ENCODE measurements around the gene GADD45G.

Gene GADD45G

DNA sequence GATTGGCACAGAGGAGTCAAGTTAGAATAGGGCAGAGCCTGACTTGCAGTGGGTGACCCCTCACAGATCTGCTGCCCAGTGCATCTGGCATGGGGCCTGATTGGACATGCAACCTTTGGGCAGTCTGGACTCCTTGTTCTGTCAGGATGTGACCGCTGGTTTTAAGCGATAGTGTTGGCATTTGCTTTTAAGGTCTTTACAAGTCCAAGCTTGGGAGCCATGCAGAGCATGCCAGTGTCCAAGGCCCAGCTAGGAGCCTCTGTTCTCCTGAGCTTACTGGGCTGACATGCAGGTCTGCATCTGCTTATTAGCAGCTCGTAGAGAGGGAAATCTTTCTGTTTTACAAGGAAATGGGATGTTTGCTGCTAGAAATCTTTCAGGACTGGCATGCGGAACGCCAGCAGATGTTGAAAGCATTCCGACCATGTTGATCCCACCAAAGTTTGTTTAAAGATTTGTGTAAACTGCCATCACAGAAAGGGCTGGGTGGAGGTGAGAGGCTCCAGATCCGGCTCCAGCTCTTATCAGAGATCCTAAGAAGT, 27.5 kb downstream of the GADD45G start:
- no peak for DNase-seq

DNA sequence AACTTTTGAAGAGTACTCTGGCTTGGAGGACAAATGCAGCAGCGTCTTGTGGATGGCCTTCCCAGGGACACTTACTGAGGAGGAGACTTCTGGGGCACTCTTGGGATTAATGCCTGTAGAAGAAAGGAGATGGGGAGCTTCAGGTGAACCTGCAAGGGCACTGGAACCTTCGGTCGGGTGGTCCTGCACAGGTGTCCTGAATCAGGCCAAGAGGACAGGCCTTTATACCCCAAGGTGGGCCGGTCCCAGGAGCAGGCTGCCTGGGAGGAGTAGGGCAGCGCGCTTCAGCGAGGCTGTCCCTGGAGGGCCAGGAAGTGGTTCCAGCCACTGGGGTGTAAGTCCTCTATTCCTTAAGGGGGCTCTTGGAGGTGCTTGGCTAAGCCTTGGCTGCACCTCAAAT, 27.9 kb downstream of the GADD45G start:
- DNase-seq, result no peak

DNA sequence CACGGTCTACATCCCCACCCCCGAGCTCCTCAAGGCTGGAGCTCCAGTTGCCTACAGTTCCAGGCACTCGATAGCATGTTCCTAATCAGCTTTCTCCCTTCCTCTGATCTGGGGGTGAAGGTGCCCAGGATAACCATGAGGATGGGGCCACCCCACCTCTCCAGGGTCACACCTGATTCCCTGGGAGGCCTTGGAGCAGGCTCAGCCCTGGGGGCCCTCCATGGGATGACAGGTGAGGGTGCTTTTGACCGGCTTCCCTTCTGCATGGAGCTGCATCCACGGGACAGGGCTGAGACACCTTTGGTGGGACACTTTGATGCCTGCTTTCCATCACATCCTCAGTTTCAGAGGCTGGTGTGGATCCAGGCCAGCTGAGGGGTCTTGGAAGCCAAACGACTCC, 28.6 kb downstream of the GADD45G start:
- DNase-seq, result no peak

DNA sequence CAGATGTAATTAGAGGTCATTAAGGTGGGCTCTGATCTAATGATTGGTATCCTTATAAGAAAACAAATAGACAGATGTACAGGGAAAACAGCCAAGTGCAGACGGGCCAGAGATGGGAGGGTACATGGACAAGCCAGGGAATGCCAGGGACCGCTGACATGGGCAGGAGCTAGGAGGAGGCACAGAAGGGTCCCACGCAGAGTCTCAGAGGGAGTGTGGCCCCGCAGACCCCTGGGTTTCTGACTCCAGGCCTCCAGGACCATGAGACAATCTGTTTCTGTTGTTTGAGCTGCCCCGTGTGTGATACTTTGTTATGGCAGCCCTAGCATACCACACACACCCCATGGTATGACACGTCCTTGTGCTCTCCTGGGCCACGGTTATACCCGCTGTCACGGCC, 29.1 kb downstream of the GADD45G start:
- DNase-seq, result no peak

DNA sequence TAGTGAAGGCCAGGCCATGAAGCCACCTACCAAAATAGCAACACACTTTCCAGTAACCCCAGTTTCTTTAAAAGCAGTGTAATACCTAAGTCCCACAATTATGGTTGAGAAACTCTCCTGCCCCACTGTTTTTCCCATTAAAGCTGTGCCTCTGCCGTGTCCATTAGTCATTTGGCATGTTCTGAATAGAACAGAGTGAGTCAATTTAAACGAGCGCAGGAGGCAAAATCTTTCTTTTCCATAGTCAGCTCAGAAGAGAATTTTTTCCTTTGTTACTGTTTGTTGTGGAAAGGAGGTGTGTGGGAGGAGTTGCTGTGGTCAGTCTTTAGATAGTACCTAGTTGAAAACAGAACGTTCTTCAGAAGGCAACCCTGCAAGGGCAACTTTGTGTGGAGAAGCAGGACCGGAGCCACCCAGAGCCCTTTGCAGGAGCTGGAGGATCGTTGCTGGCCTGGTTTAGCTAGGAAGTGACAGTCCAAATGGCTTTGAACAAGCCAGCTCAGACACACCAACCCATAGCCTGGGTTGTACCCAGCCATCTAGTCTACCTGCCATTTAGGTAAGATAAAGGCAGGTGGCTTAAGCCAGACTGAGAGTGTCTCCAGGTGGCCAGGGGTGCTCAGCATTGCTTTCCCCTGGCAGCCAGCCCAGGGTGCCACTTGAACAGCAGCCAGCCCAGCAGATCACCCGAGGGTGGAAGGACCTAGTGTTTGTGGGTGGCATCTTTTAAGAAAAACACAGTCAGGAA, 30.4 kb downstream of the GADD45G start:
- no peak for DNase-seq

DNA sequence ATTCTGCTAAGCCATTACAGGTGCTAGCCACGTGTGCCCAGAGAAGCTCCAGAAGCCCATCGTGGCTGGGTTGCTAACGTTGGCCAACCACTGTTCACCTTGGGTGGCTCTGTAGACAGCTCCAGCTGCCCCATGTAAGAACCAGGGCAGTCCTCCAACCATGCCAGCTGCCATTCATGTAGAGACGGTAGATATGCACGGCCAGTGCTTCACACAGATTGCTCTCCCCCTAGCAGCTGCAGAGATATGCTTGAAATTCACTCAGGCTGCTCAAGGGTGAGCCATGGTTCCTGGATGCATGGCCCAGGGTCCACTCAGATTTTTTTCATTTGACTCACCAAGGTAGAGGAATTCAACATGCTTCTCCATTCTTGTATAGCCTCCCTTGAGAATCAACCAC, 31.0 kb downstream of the GADD45G start:
- DNase-seq, result no peak

DNA sequence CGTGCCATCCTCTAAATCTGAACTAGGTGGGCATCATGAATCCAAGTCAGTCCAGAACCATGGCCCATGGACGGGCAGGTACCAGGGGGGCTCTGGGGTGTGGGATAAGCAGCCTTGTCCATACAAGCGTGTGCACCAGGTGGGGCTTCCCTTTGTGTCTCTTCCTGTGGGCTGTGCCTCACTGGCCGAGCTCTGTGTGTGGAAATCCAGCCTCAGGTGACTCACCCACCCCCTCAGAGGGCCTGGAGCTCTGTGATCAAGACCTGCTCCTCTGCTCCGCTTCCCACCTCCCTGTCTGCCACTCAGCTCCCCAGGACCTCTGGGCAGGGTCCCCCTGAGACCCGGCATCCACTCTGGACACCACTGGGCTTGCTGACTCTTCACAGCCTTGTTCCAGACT, 33.0 kb downstream of the GADD45G start:
- DNase-seq, result no peak

DNA sequence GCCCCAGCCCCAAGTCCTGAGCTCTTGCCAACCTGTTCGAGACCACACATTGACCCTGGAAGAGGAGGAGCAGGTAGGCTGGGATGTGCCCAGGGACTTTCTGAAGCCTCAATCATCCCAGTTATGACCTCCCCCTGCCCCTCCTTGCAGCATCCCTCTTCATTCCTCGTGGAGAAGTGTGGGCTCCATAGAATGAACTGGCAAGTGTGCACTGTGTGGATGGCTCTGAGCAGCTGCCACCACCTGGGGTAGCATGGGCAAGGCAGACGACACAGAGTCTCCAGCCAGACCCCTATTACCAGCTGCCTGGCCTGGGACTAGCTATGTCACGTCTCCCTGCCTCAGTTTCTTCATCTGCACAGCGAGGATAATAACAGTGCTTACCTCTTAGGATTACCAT, 33.5 kb downstream of the GADD45G start:
- DNase-seq, result no peak

DNA sequence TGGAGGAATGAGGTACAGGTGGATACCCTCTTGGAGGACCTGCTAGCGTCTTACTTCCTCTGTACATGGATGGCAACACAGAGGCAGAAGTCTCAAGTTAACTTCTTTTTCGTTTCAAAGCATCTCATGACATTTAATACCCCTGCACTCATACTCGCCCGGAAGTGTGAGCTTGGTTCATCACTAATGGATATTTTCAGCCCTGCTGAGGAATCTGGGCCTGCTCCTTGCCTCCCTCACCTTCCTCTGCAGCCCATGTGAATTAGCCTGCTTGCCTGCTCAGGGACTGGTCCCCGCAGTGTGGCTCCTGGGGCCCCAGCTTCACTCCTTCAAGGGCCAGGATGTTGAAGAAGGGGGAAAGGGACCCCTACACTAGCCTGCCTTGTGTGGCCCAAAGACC, 34.1 kb downstream of the GADD45G start:
- DNase-seq, result no peak

DNA sequence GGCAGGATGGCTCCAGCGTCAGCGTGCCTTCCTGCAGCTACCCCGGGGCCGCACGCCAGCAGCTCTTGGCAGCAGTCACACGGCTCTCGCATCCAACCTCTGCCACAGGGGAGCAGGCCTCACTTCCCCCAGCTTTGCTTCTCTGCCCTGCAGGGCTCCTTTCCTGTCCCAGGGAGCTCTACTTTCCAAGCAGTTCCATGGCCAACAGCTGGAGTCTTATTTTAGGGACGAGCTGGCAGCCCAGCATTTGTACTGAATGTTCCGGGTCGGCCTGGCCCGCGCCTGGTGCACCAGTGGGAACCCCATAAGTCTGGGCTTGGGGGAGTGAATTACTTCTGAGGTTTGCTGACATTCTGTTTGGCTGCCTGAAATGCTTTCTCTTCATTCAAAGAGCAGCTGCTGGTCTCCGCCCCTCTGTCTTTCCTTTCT, 34.6 kb downstream of the GADD45G start:
- no peak for DNase-seq

DNA sequence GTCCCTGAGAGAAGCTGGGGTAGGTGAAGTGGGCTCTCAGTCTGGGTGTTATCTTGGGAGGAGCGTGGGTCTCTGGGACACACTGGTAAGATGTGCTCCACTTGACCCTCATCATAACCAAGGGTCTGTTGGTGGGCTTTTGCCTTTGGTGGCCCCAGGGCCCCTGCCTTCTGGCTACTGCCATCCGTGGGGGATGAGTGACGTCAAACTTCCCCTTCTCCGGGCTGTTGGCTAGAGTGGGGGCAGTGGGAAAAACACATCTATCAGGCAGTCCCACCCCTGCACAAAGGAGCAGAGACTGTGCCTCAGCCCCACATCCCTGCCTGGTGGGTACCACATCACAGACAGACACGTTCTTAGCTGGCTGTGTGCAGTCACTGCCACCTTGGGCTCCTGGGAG, 35.1 kb downstream of the GADD45G start:
- DNase-seq, result no peak

DNA sequence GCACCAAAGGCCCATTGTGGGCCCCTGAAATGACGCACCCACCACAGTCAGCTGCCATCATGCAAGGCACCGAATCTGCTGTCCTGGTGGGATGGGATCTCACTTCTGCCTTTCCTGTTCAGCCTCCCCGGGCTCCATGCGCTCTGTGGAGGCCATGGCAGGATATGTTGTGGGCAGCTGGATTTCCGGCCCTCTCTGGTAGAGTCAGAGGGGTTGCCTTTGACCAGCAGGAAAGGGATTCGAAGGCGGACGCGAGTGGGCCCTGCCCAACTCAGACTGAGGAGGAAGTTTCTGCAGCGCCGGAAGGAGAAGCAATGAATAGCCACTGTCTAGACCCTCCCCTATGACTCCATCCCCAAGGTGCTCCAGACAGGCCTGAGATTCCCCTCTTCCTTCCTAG, 35.5 kb downstream of the GADD45G start:
- no peak for DNase-seq

DNA sequence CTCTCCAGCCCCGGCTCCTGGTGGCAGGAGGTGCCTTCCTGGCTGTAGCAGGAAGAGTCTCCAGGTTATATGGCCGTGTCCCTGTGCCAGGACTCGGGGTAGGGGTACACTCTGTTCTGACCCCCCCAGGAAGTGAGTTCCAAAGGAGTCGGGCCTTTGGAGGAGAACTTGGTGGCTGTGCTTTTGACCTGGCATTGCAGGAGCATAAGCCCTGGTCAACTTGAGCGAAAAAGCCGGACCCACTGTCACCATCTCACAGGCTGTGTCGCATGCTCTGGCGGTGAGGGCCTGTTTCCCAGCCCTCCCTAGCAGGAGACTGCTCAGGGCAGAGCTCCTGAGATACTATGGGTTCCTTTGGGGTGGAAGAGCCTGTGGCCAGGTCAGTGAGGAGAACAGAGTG, 36.0 kb downstream of the GADD45G start:
- no peak for DNase-seq

DNA sequence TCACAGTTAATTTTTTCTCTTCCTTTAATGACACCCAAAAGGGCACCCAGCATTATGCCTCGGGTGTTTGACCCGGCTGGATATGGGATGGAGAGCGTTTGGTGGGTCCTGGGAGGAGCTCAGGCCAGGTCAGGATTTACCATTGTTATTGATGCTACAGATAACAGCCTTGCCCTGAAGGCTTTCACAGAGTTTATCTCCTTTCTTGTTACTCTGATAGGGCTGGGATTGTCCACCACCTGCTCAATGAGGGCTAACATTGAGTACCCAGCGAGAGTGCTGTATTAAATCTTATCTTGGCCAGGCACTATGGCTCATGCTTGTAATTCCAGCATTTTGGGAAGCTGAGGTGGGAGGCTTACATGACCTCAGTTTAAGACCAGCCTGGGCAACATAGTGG, 37.2 kb downstream of the GADD45G start:
- no peak for DNase-seq

DNA sequence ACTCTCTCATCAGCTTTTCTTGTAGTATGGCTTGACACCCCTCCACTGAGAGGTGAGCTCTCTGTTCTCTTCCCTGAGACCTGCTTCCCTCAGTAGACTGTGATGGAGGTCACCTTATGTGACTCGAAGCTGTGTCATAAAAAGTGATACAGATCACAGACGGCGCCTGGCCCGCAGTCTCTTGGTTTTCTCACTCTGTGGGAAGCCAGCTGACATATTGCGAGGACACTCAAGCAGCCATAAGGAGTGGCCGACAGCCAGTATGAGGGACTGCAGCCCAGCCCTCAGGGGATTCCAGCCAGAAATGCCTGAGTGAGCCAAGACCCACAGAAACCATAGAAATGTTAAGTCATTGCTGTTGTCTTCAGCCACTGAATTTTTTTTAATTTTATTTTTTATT, 38.0 kb downstream of the GADD45G start:
- DNase-seq, result no peak

DNA sequence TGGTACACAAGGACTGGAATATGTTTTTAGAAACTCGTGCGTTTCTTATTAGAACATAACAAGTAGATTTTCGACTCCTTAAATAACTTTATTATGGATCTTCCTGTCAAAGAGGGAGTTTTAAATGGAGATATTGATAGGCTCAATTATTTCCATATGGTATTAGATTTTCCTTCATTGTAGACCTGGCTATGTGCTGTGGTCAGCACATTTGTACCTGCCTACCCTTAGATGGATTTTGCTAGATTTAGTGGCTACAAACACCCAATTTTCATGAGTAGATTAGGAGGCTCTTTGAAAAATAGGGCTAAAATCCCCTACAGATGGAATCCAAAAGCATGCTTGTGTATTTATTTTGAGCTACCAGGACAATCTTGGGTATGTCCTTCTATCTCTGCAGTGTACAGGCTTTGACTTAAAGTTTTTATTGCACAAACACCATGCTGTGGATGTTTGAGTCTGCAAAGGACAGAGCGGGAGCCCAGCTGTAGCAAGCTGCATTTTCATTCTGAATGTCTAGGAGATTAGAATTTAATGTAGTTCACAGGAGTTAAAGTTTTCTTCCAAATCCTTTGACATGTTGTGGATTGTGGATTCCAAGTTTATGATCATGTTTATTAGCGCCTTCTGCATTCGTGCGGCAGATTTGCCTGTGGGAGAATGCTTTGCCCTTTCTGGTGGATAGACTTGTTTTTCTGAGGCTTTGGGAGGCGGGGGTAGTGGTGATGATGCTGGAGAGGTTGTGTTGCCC, 41.6 kb downstream of the GADD45G start:
- no peak for DNase-seq

DNA sequence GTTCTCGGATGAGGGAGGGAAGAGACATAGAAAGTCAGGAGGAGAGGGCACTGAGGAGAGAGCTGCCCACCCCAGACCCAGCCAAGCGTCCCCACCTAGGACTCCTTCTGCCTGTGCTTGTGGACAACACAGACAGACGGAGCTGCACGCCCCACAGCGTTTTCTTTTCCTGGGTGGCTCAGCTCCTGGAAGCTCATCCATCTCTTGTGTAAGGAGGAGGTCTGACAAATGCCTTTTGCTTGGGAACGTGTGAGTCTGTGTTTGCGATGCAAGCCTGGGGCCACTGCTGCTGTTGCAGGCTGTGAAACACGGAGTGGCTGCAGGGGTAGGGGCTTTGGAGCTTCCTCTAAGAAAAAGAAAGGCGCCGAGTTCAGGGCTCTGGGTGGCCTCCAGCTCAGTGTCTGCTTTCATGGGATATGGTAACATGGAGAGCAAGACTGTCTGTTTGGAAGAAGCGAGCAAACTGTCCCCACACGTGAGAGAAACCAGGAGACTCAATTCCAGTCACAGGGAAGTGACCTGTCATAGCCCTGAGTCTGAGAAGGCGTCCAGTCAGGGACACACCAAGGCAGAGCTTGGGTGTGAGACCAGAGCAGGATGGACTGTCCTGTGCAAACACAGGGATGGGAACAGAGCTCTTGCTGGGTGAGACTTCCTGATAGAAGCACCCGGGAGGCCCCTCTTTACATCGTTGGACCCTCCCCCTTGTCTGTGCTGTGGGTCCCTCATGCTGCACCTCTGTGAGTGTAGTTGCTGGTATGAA, 42.7 kb downstream of the GADD45G start:
- no peak for DNase-seq

DNA sequence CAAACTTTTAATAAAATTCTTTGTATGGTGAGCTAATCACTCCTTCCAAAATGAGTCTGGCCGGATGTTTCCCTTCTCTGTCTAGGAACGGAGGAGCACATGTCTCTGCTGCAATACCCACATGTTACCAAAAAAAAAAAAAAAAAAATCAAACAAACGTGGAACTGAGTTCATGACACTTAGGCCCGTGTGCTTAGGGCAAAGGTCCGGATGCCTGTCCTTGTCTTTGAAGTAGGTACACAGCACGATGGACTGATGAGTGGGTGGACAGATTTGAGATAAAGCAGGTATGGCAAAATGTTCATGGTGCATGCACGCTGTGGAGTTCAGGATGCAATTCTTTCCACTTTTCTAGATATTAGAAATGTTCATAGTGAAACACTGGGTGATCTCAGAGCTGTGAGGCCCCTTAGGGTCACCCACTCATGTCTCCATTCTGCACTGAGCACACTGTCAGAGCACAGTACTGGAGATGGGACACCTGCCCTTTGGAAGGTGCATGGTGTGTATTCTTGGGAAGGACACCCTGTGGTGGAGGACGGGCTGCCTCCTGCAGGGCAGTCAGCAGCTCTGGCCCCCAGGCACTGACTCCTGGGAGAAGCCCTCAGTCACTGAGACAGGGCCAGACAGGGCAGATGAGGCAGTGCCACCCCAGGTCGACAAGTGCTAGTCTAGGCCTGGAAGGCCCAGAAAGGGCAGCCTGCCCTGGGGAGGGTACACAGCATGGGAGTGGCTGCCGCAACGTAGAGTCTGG, 43.6 kb downstream of the GADD45G start:
- no peak for DNase-seq

DNA sequence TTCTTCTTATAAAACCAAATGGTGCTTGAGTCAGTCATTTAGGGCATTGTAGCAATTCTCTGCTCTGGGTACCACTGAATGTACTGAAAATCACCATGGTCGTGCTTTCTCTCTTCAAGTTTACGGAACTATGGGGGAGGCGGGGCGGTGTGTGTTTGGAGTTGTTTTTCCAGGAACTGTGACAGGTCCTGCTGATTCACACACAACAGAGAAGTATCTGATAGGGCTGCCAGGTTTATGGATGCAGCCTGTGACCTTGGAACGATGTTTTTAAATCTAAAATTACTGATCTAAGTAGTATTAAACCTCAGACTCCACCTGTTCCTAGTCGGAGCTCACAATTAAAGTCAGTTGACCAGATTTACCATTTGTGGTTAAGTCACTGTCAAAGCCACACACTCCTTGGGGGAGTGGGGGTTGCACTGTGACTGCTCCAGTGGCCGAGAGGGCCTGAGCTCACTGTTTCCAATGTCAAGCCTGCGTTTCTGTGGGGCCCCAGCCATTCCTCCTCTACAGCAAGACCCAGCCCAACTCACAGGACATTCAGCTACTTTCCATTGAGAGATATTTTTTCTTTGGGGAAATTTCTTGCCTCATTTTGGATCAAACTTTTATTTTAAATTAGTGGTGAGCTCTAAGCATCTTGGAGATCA, 44.4 kb downstream of the GADD45G start:
- DNase-seq, result no peak

DNA sequence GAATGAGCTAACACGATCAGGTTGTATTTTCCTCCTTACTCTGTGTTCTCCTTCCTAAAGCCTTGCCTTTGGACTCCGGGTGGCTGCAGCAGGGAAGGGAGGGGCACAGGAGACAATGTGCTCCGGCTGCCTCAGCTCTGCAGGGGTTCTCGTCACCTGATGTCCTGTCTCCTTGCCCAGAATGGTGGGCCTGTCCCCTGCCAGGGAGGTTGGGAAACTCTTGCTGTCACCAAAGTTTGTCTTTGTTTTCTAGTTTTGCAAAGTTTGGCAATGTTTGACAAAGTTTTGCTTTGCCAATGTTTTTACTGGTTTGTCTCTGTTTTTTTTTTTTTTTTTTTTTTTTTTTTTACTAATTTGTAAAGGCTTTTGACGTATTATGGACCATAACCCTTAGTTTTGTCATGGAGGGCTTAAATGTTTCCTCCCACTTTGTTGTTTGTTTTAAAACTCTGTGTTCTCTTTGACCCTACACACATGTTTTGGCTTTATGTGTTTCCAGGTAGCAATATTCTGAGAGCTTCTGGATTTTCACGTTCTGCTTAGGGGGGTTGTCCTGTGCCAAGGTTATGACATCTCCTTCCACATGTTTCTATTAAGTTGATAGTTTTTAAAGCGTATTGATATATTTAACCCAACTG, 49.3 kb downstream of the GADD45G start:
- DNase-seq, result no peak

DNA sequence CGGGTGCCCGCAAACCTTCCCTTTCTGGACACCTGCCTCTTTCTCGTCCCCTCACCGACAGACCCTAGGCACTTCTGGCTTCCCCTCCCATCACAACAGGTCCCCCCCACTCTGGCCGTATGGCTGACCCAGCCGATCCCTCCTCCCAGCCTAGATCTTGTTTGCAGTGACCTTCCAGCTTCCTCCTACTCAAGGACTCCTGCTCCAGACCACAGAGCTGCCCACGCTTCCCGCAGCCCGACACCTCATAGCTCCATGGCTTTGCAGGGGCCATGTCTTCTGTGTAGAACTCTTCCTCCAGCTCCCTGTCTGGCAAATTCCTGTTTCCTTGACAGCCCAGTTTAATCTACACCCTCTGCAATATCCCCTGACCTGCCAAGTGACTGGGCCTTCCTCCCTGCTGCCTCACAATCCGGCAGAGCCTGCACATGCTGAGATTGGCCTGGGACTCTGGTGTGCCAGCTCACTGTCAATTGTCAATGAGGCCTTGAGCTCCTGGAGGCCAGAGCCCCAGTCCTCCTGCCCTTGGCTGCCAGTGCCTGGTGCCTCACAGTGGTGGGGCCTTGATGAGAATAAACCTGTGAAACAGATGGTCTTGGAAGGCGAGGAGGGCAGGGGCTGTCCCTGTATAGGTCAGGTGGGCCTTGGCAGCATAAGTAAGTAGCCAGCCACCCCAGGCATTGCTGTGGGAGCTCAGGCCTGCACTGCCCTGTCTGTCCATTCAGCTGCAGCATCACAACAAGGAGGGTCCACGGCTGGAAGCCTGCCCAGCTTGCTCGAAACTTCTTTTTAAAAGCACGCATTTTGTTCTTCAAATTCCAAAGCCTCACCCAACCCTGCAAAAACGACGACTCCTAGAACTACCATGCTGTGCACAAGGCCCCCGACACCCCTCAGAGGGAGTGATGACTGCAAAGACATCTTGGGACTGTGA, 50.5 kb downstream of the GADD45G start:
- DNase-seq, result no peak
